Uterus (tissue), 4 donors: ENCODE data around the gene PLA2G7. TPM values are rescaled to one million over a fixed set of nuclear protein-coding genes. Genes with fewer than 3 reads are reported as not detected.
"Not testable (repeated sequence)": the region's sequence is repeated elsewhere in the genome, so short reads cannot be mapped to it uniquely, and the experiment has no call there.

ENCODE experiments used
- DNase-seq, 2 donors: peaks; one replicate each; pipeline ENCODE4 v3.0.0-alpha.2; 2019 to 2020
- H3K27ac ChIP-seq, 2 donors: fragments of 200-600 bp; sonication (generic); 1 replicate in 1 of 2; 2 replicates in 1 of 2; pipeline ENCODE4 v1.5.1; 2016 to 2018
- H3K27me3 ChIP-seq, 2 donors: fragments of 200-600 bp; sonication (generic); one replicate each; pipeline ENCODE4 v1.5.1; 2018 to 2019; ENCODE audit warnings: control low read depth in 1 of 2
- H3K36me3 ChIP-seq, 2 donors: fragments of 200-600 bp; sonication (generic); one replicate each; pipeline ENCODE4 v1.5.1; 2019; ENCODE audit warnings: control low read depth in 1 of 2
- H3K4me1 ChIP-seq, 2 donors: fragments of 200-600 bp; sonication (generic); one replicate each; pipeline ENCODE4 v1.5.1; 2018 to 2019; ENCODE audit warnings: control low read depth in 1 of 2
- H3K4me3 ChIP-seq, 2 donors: fragments of 200-600 bp; sonication (generic); 1 replicate in 1 of 2; 2 replicates in 1 of 2; pipeline ENCODE4 v1.5.1; 2018 to 2019; ENCODE audit warnings: mild to moderate bottlenecking in 1 of 2
- H3K9me3 ChIP-seq, 2 donors: fragments of 200-600 bp; sonication (generic); one replicate each; pipeline ENCODE4 v1.5.1; 2019; ENCODE audit warnings: control low read depth in 1 of 2
- CTCF ChIP-seq, 4 experiments: fragments of 200-600 bp in 2 of 4; fragments of 450-650 bp in 2 of 4; sonication (generic) in 2 of 4; IDR thresholded peaks; one replicate each; pipeline ENCODE4 v1.5.1; 2016 to 2019; ENCODE audit warnings: antibody characterized with exemption in 4 of 4, mild to moderate bottlenecking in 2 of 4, moderate library complexity in 1 of 4
- POLR2A ChIP-seq, 2 donors: fragments of 450-650 bp; IDR thresholded peaks; one replicate each; pipeline ENCODE4 v1.6.1; 2016; ENCODE audit warnings: antibody characterized with exemption in 2 of 2, mild to moderate bottlenecking in 1 of 2, moderate library complexity in 1 of 2
- intact Hi-C: fragments of 100-400 bp; cut with DNase I; formaldehyde crosslinking; loops from one replicate; pipeline ENCODE4 v1.15.1; 2023; ENCODE audit warnings: low total_unique reads
- total RNA-seq, 4 donors: library from RNA; depleted of rRNA in 3 of 4; stranded (reverse); fragments of >200 nt in 3 of 4; gene quantifications; one replicate each; pipeline versions ENCODE4 v1.1.0 to v1.2.4, GENCODE V29; 2014 to 2023
- donor health status: DM: yes; HTN: yes; CAD: no.

Gene PLA2G7
- total RNA-seq, 4 donors from 2014 or later = 3.9 TPM; not detected in 3

DNA sequence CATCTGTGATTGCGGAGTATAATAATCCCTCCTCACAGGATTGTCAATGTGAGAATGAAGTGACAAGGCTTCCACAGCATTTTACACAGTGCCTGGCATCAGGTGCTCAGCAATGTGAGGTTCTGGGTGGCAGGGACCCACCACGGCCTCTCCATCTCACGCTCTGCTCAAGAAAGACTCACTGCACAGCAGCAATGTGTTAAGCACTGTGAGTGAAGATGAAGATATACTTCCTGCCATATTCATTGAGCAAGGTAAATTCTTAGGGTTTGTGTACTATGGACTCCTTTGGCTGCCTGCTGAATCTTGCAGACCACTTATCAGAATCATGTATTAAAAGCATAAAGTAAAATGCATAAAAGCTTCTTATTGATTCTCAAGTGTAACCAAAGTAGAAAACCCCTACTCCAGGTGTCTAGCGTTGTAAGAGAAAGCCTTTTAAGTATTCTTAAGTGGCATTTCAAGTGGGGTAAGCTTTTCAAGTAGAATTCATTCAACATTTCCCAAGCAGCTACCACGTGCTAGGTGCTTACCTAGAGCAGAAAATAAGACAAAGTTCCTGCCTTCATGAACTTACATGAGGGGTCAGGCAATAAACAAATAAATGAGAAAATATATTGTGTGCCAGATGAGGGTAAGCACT lies 41.0 kb upstream of the PLA2G7 start:
- Histone ChIP-seq H3K27ac (no peak overlapping the region), H3K36me3 (no peaks in the 10 kb centered on the region), H3K4me3 (no peak overlapping the region), H3K9me3 (no peaks in the 10 kb centered on the region), H3K27me3 (no peaks in the 10 kb centered on the region), H3K4me1 (no peaks in the 10 kb centered on the region)
- no peak for DNase-seq
- intact Hi-C loops = no loop called here
- TF ChIP-seq POLR2A (IDR thresholded peaks at IDR 0.05) (no peak), CTCF (IDR thresholded peaks at IDR 0.05) (no peak)

- intact Hi-C loops, H3K36me3 ChIP-seq, H3K9me3 ChIP-seq: not testable (repeated sequence)
Observed at GRCh38 chr6:46774736-46775135, 39.6 kb upstream of the PLA2G7 start.

GRCh38 chr6:46773201-46773855 lies 38.2 kb upstream of the PLA2G7 start:
- no peak for DNase-seq
- no peak overlapping the region for H3K27ac ChIP-seq
- no peaks in the 10 kb centered on the region for H3K27me3 ChIP-seq
- no peaks in the 10 kb centered on the region for H3K4me1 ChIP-seq
- intact Hi-C loops = no loop called here
- no peaks in the 10 kb centered on the region for H3K9me3 ChIP-seq
- no peak overlapping the region for H3K4me3 ChIP-seq
- H3K36me3 ChIP-seq = no peaks in the 10 kb centered on the region
- no peak for TF ChIP-seq CTCF (IDR thresholded peaks at IDR 0.05)
- no peak for TF ChIP-seq POLR2A (IDR thresholded peaks at IDR 0.05)

More at GRCh38 chr6:46774736-46775135, 39.6 kb upstream of the PLA2G7 start:
- not testable (repeated sequence) for H3K4me3 ChIP-seq, DNase-seq, H3K27ac ChIP-seq, H3K4me1 ChIP-seq, H3K27me3 ChIP-seq

GRCh38 chr6:46772762-46773161 lies 37.6 kb upstream of the PLA2G7 start:
- no peak for DNase-seq
- Histone ChIP-seq H3K4me1 (no peaks in the 10 kb centered on the region), H3K4me3 (no peak overlapping the region), H3K36me3 (no peaks in the 10 kb centered on the region), H3K27me3 (no peaks in the 10 kb centered on the region), H3K27ac (no peak overlapping the region), H3K9me3 (no peaks in the 10 kb centered on the region)
- intact Hi-C loops = no loop called here
- TF ChIP-seq POLR2A (IDR thresholded peaks at IDR 0.05) (no peak), CTCF (IDR thresholded peaks at IDR 0.05) (no peak)

DNA sequence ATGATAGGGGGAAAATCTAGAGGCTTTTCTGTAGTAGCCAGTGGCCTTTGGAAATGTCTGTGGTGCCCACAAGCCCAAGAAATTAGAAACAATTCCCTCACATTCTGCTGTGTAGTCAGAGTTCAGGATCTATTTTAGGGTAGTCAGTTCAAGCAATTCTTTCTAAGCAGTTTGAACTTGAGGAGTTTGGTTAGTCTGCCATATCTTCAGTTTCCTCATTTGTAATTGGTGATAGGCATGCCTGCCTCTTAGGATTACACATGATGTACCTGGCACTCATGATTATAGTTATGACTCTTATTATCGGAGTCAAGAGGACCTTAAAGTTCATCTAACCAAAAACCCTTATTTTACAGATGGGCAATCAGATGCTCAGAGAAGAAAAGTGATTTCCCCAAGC lies 36.8 kb upstream of the PLA2G7 start:
- TF ChIP-seq CTCF (IDR thresholded peaks at IDR 0.05) (no peak), POLR2A (IDR thresholded peaks at IDR 0.05) (no peak)
- Histone ChIP-seq H3K27me3 (no peaks in the 10 kb centered on the region), H3K36me3 (no peaks in the 10 kb centered on the region), H3K4me3 (no peak overlapping the region), H3K27ac (no peak overlapping the region), H3K4me1 (no peaks in the 10 kb centered on the region), H3K9me3 (no peaks in the 10 kb centered on the region)
- no peak for DNase-seq
- intact Hi-C loops = no loop called here
